Effector memory CD4-positive, alpha-beta T cell (primary cell): ENCODE data around the gene PDS5B.
A peak's percentile ranks its signal among the peaks of the same experiment; 100 is the strongest.

Experiments
- DNase-seq, 3 donors: peaks; one replicate each; pipeline ENCODE4 v3.0.0-alpha.2; 2020
- H3K27ac ChIP-seq: 2 replicates; pipeline ENCODE4 v1.7.0; 2013; ENCODE audit warnings: mild to moderate bottlenecking, low read length, moderate library complexity; ENCODE audit not compliant: insufficient read depth, poor library complexity, severe bottlenecking
- H3K27me3 ChIP-seq: replicated peaks from 2 replicates; pipeline ENCODE4 v1.7.0; 2013; ENCODE audit warnings: mild to moderate bottlenecking, low read length; ENCODE audit not compliant: insufficient read depth, control insufficient read depth, poor library complexity, severe bottlenecking
- H3K36me3 ChIP-seq: 2 replicates; pipeline ENCODE4 v1.7.0; 2013; ENCODE audit warnings: mild to moderate bottlenecking, low read length, moderate library complexity; ENCODE audit not compliant: control insufficient read depth, insufficient read depth
- H3K4me1 ChIP-seq: 2 replicates; pipeline ENCODE4 v1.7.0; 2013; ENCODE audit warnings: low read length, mild to moderate bottlenecking; ENCODE audit not compliant: control insufficient read depth, insufficient read depth, poor library complexity, severe bottlenecking
- H3K4me3 ChIP-seq: 2 replicates; pipeline ENCODE4 v1.7.0; 2013; ENCODE audit warnings: low read length, low read depth, mild to moderate bottlenecking; ENCODE audit not compliant: insufficient read depth, poor library complexity, severe bottlenecking
- H3K9me3 ChIP-seq: 2 replicates; pipeline ENCODE4 v1.7.0; 2013; ENCODE audit warnings: mild to moderate bottlenecking, low read length, moderate library complexity; ENCODE audit not compliant: control insufficient read depth

PDS5B gene

GRCh38 chr13:32642316-32642715 lies 56.1 kb downstream of the PDS5B start:
- Histone ChIP-seq H3K9me3 (no peaks in the 10 kb centered on the region), H3K27ac (no peak overlapping the region), H3K4me1 (no peaks in the 10 kb centered on the region), H3K36me3 (no peaks in the 10 kb centered on the region), H3K4me3 (no peak overlapping the region), H3K27me3 (no peaks in the 10 kb centered on the region)
- no peak for DNase-seq

- H3K9me3 ChIP-seq: no peaks in the 10 kb centered on the region
- DNase-seq: no peak
- H3K27ac ChIP-seq: no peak overlapping the region
- no peak overlapping the region for H3K4me3 ChIP-seq
- H3K36me3 ChIP-seq: no peaks in the 10 kb centered on the region
- no peaks in the 10 kb centered on the region for H3K27me3 ChIP-seq
- H3K4me1 ChIP-seq: no peaks in the 10 kb centered on the region
These were observed 56.6 kb downstream of the PDS5B start for GRCh38 chr13:32642858-32643257.

GRCh38 chr13:32645854-32646253 lies 59.6 kb downstream of the PDS5B start:
- H3K4me1 ChIP-seq: no peaks in the 10 kb centered on the region
- H3K9me3 ChIP-seq: no peaks in the 10 kb centered on the region
- no peaks in the 10 kb centered on the region for H3K36me3 ChIP-seq
- no peaks in the 10 kb centered on the region for H3K27me3 ChIP-seq
- no peak overlapping the region for H3K27ac ChIP-seq
- H3K4me3 ChIP-seq: no peak overlapping the region
- no peak for DNase-seq

- H3K9me3 ChIP-seq: no peaks in the 10 kb centered on the region
- H3K4me3 ChIP-seq: no peak overlapping the region
- no peaks in the 10 kb centered on the region for H3K27me3 ChIP-seq
- no peaks in the 10 kb centered on the region for H3K4me1 ChIP-seq
- no peak overlapping the region for H3K27ac ChIP-seq
- H3K36me3 ChIP-seq: no peaks in the 10 kb centered on the region
- no peak for DNase-seq
These were observed 61.7 kb downstream of the PDS5B start for GRCh38 chr13:32647926-32648325.

- H3K27me3 ChIP-seq: no peaks in the 10 kb centered on the region
- no peaks in the 10 kb centered on the region for H3K4me1 ChIP-seq
- peak; percentile 5 to 30 (median 17) for DNase-seq
- H3K36me3 ChIP-seq: no peaks in the 10 kb centered on the region
- no peak overlapping the region for H3K4me3 ChIP-seq
- no peaks in the 10 kb centered on the region for H3K9me3 ChIP-seq
- H3K27ac ChIP-seq: no peak overlapping the region
These were observed 64.6 kb downstream of the PDS5B start for GRCh38 chr13:32650705-32651311.

- H3K27ac ChIP-seq: no peak overlapping the region
- no peaks in the 10 kb centered on the region for H3K9me3 ChIP-seq
- H3K4me1 ChIP-seq: no peaks in the 10 kb centered on the region
- H3K27me3 ChIP-seq: no peaks in the 10 kb centered on the region
- H3K4me3 ChIP-seq: no peak overlapping the region
- no peak for DNase-seq
- no peaks in the 10 kb centered on the region for H3K36me3 ChIP-seq
These were observed 71.1 kb downstream of the PDS5B start for GRCh38 chr13:32657309-32657708.

- no peak for DNase-seq
- H3K27me3 ChIP-seq: no peaks in the 10 kb centered on the region
These were observed 73.5 kb downstream of the PDS5B start for GRCh38 chr13:32659736-32660135.

GRCh38 chr13:32660227-32660626 lies 74.0 kb downstream of the PDS5B start:
- H3K4me1 ChIP-seq: no peaks in the 10 kb centered on the region
- no peak overlapping the region for H3K4me3 ChIP-seq
- H3K9me3 ChIP-seq: no peaks in the 10 kb centered on the region
- H3K27me3 ChIP-seq: no peaks in the 10 kb centered on the region
- no peaks in the 10 kb centered on the region for H3K36me3 ChIP-seq
- no peak overlapping the region for H3K27ac ChIP-seq
- no peak for DNase-seq

More at GRCh38 chr13:32659736-32660135, 73.5 kb downstream of the PDS5B start:
- Histone ChIP-seq H3K36me3 (no peaks in the 10 kb centered on the region), H3K4me1 (no peaks in the 10 kb centered on the region), H3K27ac (no peak overlapping the region), H3K9me3 (no peaks in the 10 kb centered on the region), H3K4me3 (no peak overlapping the region)

GRCh38 chr13:32661685-32662084 lies 75.4 kb downstream of the PDS5B start:
- H3K36me3 ChIP-seq: no peaks in the 10 kb centered on the region
- H3K27ac ChIP-seq: no peak overlapping the region
- H3K4me1 ChIP-seq: no peaks in the 10 kb centered on the region
- H3K4me3 ChIP-seq: no peak overlapping the region
- no peaks in the 10 kb centered on the region for H3K27me3 ChIP-seq
- DNase-seq: no peak
- H3K9me3 ChIP-seq: no peaks in the 10 kb centered on the region

GRCh38 chr13:32663660-32664059 lies 77.4 kb downstream of the PDS5B start:
- H3K36me3 ChIP-seq: peaks cover 3% of the 10 kb centered on the region
- no peaks in the 10 kb centered on the region for H3K9me3 ChIP-seq
- no peak overlapping the region for H3K4me3 ChIP-seq
- H3K27ac ChIP-seq: no peak overlapping the region
- H3K4me1 ChIP-seq: no peaks in the 10 kb centered on the region
- no peaks in the 10 kb centered on the region for H3K27me3 ChIP-seq
- DNase-seq: no peak
